Measurements from ENCODE around the gene CDC73. TPM values are rescaled to one million over a fixed set of nuclear protein-coding genes. Genes with fewer than 3 reads are reported as not detected.

CDC73 gene
- total RNA-seq, 1 experiment from 2014 or later = 63.2 TPM

- H3K9me3 ChIP-seq (ENCODE audit: control insufficient read depth in 1 of 2, insufficient read depth in 1 of 2, low read depth in 1 of 2, low read length in 2 of 2) = no peaks in the 10 kb centered on the region
- no peak overlapping the region for H3K4me3 ChIP-seq (replicated peaks in 1 of 2; ENCODE audit: low read depth in 1 of 2, low read length in 2 of 2)
- intact Hi-C loops (cut with micrococcal nuclease) = no loop called here
- H2AFZ ChIP-seq (ENCODE audit: low read depth, low read length, poor library complexity, severe bottlenecking) = no peak overlapping the region
- DNase-seq (ENCODE audit: low read depth, low spot score) = no peak
- RAD21 ChIA-PET (ENCODE audit: low non-redundant PET in 1 of 2, low total read pairs in 2 of 2, uncharacterized antibody in 2 of 2, unreplicated experiment in 2 of 2) = no interaction called here
- H3K9me2 ChIP-seq (ENCODE audit: insufficient read depth) = no peaks in the 10 kb centered on the region
- no peaks in the 10 kb centered on the region for H3K4me1 ChIP-seq (ENCODE audit: control insufficient read depth in 1 of 2, insufficient read depth in 2 of 2, low read length in 2 of 2)
- H3K27ac ChIP-seq (ENCODE audit: low read depth, low read length) = no peak overlapping the region
- peaks cover 27 to 36% of the 10 kb centered on the region in 2 experiments for H3K36me3 ChIP-seq (ENCODE audit: control insufficient read depth in 1 of 2, insufficient read depth in 2 of 2, low read length in 2 of 2)
- no peak for ATAC-seq
- no peaks in the 10 kb centered on the region for H3K79me2 ChIP-seq (ENCODE audit: insufficient read depth, low read length)
- H4K20me1 ChIP-seq (ENCODE audit: insufficient read depth) = no peaks in the 10 kb centered on the region
- BruUV-seq (replicated peaks) = no TSS peak
- H3K27me3 ChIP-seq (ENCODE audit: insufficient read depth, low read length) = no peaks in the 10 kb centered on the region
- POLR2A ChIA-PET = no interaction called here
- TF ChIP-seq SP1 (IDR thresholded peaks at IDR 0.05; ENCODE audit: low read depth) (no peak), ZBTB33 (IDR thresholded peaks at IDR 0.05; ENCODE audit: extremely low read depth, insufficient replicate concordance, low read length) (no peak), TCF7L2 (IDR thresholded peaks at IDR 0.05; ENCODE audit: borderline replicate concordance, extremely low read depth, insufficient read depth, insufficient read length) (no peak), REST (IDR thresholded peaks at IDR 0.05; ENCODE audit: low read depth) (no peak), YY1 (IDR thresholded peaks at IDR 0.05; ENCODE audit: extremely low read depth, insufficient replicate concordance, low read depth, low read length) (no peak), FOSL1 (IDR thresholded peaks at IDR 0.05; ENCODE audit: low read depth) (no peak), POLR2A (IDR thresholded peaks at IDR 0.05; ENCODE audit: borderline replicate concordance, extremely low read depth, insufficient read depth, insufficient read length) (no peak), CTCF (IDR thresholded peaks at IDR 0.05 in 2 of 3, conservative IDR thresholded peaks at IDR 0.05 in 1 of 3; ENCODE audit: borderline replicate concordance in 1 of 3, insufficient read depth in 1 of 3, low read depth in 2 of 3, low read length in 2 of 3) (no peak)
- H3K9ac ChIP-seq (ENCODE audit: low read length) = no peak overlapping the region
- no peak overlapping the region for H3K4me2 ChIP-seq (ENCODE audit: low read length)
- CTCF ChIA-PET = interaction anchor here (1.4 kb wide), 1 partner anchor 17 kb away, joined by 3 read pairs; no protein-coding TSS in a partner anchor
These were observed 35.5 kb upstream of the CDC73 start for GRCh38 chr1:193086342-193086741.

Data from HCT116 (cell line).